ENCODE data around the gene DNAL4.

- TF ChIP-seq, protein P1, sequence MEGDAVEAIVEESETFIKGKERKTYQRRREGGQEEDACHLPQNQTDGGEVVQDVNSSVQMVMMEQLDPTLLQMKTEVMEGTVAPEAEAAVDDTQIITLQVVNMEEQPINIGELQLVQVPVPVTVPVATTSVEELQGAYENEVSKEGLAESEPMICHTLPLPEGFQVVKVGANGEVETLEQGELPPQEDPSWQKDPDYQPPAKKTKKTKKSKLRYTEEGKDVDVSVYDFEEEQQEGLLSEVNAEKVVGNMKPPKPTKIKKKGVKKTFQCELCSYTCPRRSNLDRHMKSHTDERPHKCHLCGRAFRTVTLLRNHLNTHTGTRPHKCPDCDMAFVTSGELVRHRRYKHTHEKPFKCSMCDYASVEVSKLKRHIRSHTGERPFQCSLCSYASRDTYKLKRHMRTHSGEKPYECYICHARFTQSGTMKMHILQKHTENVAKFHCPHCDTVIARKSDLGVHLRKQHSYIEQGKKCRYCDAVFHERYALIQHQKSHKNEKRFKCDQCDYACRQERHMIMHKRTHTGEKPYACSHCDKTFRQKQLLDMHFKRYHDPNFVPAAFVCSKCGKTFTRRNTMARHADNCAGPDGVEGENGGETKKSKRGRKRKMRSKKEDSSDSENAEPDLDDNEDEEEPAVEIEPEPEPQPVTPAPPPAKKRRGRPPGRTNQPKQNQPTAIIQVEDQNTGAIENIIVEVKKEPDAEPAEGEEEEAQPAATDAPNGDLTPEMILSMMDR (conservative IDR thresholded peaks at IDR 0.05; ENCODE audit: low read depth, low read length), result no peak
- no peak for TF ChIP-seq POLR2A (IDR thresholded peaks at IDR 0.05; ENCODE audit: low read depth, low read length)
- no peak for TF ChIP-seq RCOR1 (IDR thresholded peaks at IDR 0.05; ENCODE audit: insufficient replicate concordance, low read length)
- no peak for TF ChIP-seq CEBPB (IDR thresholded peaks at IDR 0.05; ENCODE audit: low read depth, low read length)
- TF ChIP-seq, protein P2, sequence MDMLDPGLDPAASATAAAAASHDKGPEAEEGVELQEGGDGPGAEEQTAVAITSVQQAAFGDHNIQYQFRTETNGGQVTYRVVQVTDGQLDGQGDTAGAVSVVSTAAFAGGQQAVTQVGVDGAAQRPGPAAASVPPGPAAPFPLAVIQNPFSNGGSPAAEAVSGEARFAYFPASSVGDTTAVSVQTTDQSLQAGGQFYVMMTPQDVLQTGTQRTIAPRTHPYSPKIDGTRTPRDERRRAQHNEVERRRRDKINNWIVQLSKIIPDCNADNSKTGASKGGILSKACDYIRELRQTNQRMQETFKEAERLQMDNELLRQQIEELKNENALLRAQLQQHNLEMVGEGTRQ (IDR thresholded peaks at IDR 0.05; ENCODE audit: low read depth, low read length), result no peak
- no peak for TF ChIP-seq RAD21 (IDR thresholded peaks at IDR 0.05; ENCODE audit: low read length)
- TF ChIP-seq BHLHE40 (IDR thresholded peaks at IDR 0.05; ENCODE audit: low read depth, low read length), result no peak
- TF ChIP-seq RFX5 (IDR thresholded peaks at IDR 0.05; ENCODE audit: low read depth, low read length), result no peak
- no peak for TF ChIP-seq SMC3 (IDR thresholded peaks at IDR 0.05; ENCODE audit: low read depth, low read length)
- TF ChIP-seq FOS (IDR thresholded peaks at IDR 0.05; ENCODE audit: low read depth, low read length), result no peak
- no peak for TF ChIP-seq CHD1 (IDR thresholded peaks at IDR 0.05; ENCODE audit: low read depth, low read length)
- TF ChIP-seq MXI1 (IDR thresholded peaks at IDR 0.05; ENCODE audit: borderline replicate concordance, low read depth, low read length), result no peak
- TF ChIP-seq MAZ (IDR thresholded peaks at IDR 0.05; ENCODE audit: borderline replicate concordance, low read depth, low read length), result no peak
These were observed 39.8 kb downstream of the DNAL4 start for GRCh38 chr22:38753948-38754750.
